ENCODE results near the gene IQCN. TPM values are rescaled to one million over a fixed set of nuclear protein-coding genes. Genes with fewer than 3 reads are reported as not detected.
A peak's percentile ranks its signal among the peaks of the same experiment; 100 is the strongest.

IQCN gene
- total RNA-seq, 1 donor from 2014 or later, result 10.5 TPM

- peaks cover 42% of the 10 kb centered on the region for H3K27me3 Mint-ChIP-seq
- H3K36me3 Mint-ChIP-seq (ENCODE audit: insufficient read depth), result no peaks in the 10 kb centered on the region
- TF ChIP-seq CTCF (IDR thresholded peaks at IDR 0.05; ENCODE audit: unreplicated experiment), result no peak
- peaks cover 1% of the 10 kb centered on the region for H3K4me1 Mint-ChIP-seq (ENCODE audit: low read depth)
- no peak overlapping the region for H3K4me3 Mint-ChIP-seq (ENCODE audit: low read depth)
- H3K27ac Mint-ChIP-seq, result no peak overlapping the region
- DNase-seq (ENCODE audit: low spot score, unreplicated experiment), result no peak
- no peaks in the 10 kb centered on the region for H3K9me3 Mint-ChIP-seq (ENCODE audit: low read depth)
Observed at GRCh38 chr19:18252370-18252717, 21.9 kb downstream of the IQCN start.

- Mint-ChIP-seq H3K27ac (no peak overlapping the region), H3K9me3 (ENCODE audit: low read depth) (no peaks in the 10 kb centered on the region), H3K4me1 (ENCODE audit: low read depth) (peaks cover 1% of the 10 kb centered on the region)
Observed at GRCh38 chr19:18251587-18252369, 22.5 kb downstream of the IQCN start.

GRCh38 chr19:18249834-18250233, 24.4 kb downstream of the IQCN start:
- Mint-ChIP-seq H3K9me3 (ENCODE audit: low read depth) (no peaks in the 10 kb centered on the region), H3K27me3 (peaks cover 34% of the 10 kb centered on the region), H3K36me3 (ENCODE audit: insufficient read depth) (no peaks in the 10 kb centered on the region), H3K4me3 (ENCODE audit: low read depth) (no peak overlapping the region), H3K4me1 (ENCODE audit: low read depth) (peaks cover 1% of the 10 kb centered on the region), H3K27ac (no peak overlapping the region)
- no peak for TF ChIP-seq CTCF (IDR thresholded peaks at IDR 0.05; ENCODE audit: unreplicated experiment)
- DNase-seq (ENCODE audit: low spot score, unreplicated experiment), result no peak

More at GRCh38 chr19:18251587-18252369, 22.5 kb downstream of the IQCN start:
- TF ChIP-seq CTCF (IDR thresholded peaks at IDR 0.05; ENCODE audit: unreplicated experiment), result peak; percentile 87
- H3K36me3 Mint-ChIP-seq (ENCODE audit: insufficient read depth), result no peaks in the 10 kb centered on the region
- H3K4me3 Mint-ChIP-seq (ENCODE audit: low read depth), result no peak overlapping the region
- H3K27me3 Mint-ChIP-seq, result peaks cover 42% of the 10 kb centered on the region
- peak; percentile 70 for DNase-seq (ENCODE audit: low spot score, unreplicated experiment)

GRCh38 chr19:18245297-18245696, 29.0 kb downstream of the IQCN start:
- Mint-ChIP-seq H3K4me3 (ENCODE audit: low read depth) (no peak overlapping the region), H3K27me3 (peaks cover 14% of the 10 kb centered on the region), H3K27ac (no peak overlapping the region), H3K36me3 (ENCODE audit: insufficient read depth) (no peaks in the 10 kb centered on the region), H3K4me1 (ENCODE audit: low read depth) (peaks cover 1% of the 10 kb centered on the region), H3K9me3 (ENCODE audit: low read depth) (no peaks in the 10 kb centered on the region)
- DNase-seq (ENCODE audit: low spot score, unreplicated experiment), result no peak
- TF ChIP-seq CTCF (IDR thresholded peaks at IDR 0.05; ENCODE audit: unreplicated experiment), result no peak

GRCh38 chr19:18239303-18239702, 34.9 kb downstream of the IQCN start:
- no peak for DNase-seq (ENCODE audit: low spot score, unreplicated experiment)
- no peak overlapping the region for H3K4me3 Mint-ChIP-seq (ENCODE audit: low read depth)
- peaks cover 42% of the 10 kb centered on the region for H3K27me3 Mint-ChIP-seq
- no peak overlapping the region for H3K27ac Mint-ChIP-seq
- H3K9me3 Mint-ChIP-seq (ENCODE audit: low read depth), result no peaks in the 10 kb centered on the region
- no peaks in the 10 kb centered on the region for H3K4me1 Mint-ChIP-seq (ENCODE audit: low read depth)
- no peak for TF ChIP-seq CTCF (IDR thresholded peaks at IDR 0.05; ENCODE audit: unreplicated experiment)
- no peaks in the 10 kb centered on the region for H3K36me3 Mint-ChIP-seq (ENCODE audit: insufficient read depth)

Measured in progenitor cell of endocrine pancreas (in vitro differentiated cells).